ENCODE data around the gene WFDC5.

DNA sequence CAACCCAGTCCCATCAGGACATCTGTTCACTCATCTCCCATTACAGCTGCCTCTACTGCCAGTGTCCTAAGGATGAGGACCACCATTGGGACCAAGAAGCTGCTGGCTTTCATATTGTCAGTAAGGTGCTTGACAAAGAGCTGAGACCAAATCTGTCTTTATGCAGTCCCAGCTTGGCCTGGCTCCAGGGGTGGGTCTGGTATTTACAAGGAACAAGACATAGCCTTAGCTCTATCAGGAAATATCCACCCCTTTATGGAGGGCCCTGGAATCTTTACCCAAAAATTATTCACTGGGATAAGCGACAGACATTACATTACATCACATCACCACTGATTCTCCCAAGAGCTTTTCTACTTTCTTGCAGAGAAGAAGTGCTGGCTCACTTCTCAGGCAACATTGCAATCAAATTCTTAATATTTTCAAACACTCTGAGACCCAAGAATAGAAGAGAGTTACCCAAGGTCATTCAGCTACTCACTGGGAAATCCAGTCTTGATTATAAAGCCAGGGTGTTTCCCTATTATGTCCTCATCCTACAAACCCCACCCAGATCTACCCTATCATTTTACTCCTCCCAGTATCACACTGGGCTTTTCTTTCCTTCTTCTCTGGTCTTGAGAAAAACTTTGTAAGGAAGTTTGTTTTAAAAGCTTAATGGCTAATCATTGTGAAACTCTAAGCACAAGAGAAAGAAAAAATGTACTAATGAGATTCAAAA lies 48.3 kb upstream of the WFDC5 start:
- TF ChIP-seq, protein P1, sequence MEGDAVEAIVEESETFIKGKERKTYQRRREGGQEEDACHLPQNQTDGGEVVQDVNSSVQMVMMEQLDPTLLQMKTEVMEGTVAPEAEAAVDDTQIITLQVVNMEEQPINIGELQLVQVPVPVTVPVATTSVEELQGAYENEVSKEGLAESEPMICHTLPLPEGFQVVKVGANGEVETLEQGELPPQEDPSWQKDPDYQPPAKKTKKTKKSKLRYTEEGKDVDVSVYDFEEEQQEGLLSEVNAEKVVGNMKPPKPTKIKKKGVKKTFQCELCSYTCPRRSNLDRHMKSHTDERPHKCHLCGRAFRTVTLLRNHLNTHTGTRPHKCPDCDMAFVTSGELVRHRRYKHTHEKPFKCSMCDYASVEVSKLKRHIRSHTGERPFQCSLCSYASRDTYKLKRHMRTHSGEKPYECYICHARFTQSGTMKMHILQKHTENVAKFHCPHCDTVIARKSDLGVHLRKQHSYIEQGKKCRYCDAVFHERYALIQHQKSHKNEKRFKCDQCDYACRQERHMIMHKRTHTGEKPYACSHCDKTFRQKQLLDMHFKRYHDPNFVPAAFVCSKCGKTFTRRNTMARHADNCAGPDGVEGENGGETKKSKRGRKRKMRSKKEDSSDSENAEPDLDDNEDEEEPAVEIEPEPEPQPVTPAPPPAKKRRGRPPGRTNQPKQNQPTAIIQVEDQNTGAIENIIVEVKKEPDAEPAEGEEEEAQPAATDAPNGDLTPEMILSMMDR (IDR thresholded peaks at IDR 0.05), result no peak
- TF ChIP-seq POLR2AphosphoS5 (IDR thresholded peaks at IDR 0.05), result no peak
- no peak for TF ChIP-seq POLR2A (IDR thresholded peaks at IDR 0.05)
- TF ChIP-seq EP300 (IDR thresholded peaks at IDR 0.05), result no peak
